DND-41 (cell line): Measurements from ENCODE around the gene CCDC13.

Source experiments
- CTCF ChIP-seq: IDR thresholded peaks from 2 replicates; pipeline ENCODE4 v1.5.1; 2012; ENCODE audit warnings: borderline replicate concordance, low read length, moderate library complexity, mild to moderate bottlenecking; ENCODE audit not compliant: poor library complexity, severe bottlenecking; ENCODE audit errors: extremely low read depth
- EZH2 ChIP-seq: IDR thresholded peaks from 3 replicates; pipeline ENCODE4 v1.6.1; 2012; ENCODE audit warnings: borderline replicate concordance, low read depth, mild to moderate bottlenecking, moderate library complexity, low read length, inconsistent platforms; ENCODE audit not compliant: severe bottlenecking

- TF ChIP-seq CTCF (no peak), EZH2 (no peak)
Observed at GRCh38 chr3:42786631-42787030, 13.6 kb upstream of the CCDC13 start.
